HUES6 (cell line): ENCODE data around the gene KCNJ6.
A peak's percentile ranks its signal among the peaks of the same experiment; 100 is the strongest.

Experiments used
- H3K27ac ChIP-seq: 2 replicates; pipeline ENCODE4 v1.7.0; 2013; ENCODE audit warnings: low read depth, mild to moderate bottlenecking, low read length, inconsistent platforms
- H3K27me3 ChIP-seq: 2 replicates; pipeline ENCODE4 v1.6.1; 2013; ENCODE audit warnings: low read length; ENCODE audit not compliant: control insufficient read depth, insufficient read depth
- H3K36me3 ChIP-seq: 2 replicates; pipeline ENCODE4 v1.6.1; 2013; ENCODE audit warnings: low read length; ENCODE audit not compliant: control insufficient read depth, insufficient read depth
- H3K4me1 ChIP-seq: 2 replicates; pipeline ENCODE4 v1.6.1; 2013; ENCODE audit warnings: low read length; ENCODE audit not compliant: control insufficient read depth, insufficient read depth
- H3K4me3 ChIP-seq: 2 replicates; pipeline ENCODE4 v1.5.1; 2013; ENCODE audit warnings: low read depth, low read length
- H3K9ac ChIP-seq: one replicate; pipeline ENCODE4 v1.6.1; 2013; ENCODE audit warnings: mild to moderate bottlenecking, low read length
- H3K9me3 ChIP-seq: 2 replicates; pipeline ENCODE4 v1.6.1; 2013; ENCODE audit warnings: low read depth, low read length; ENCODE audit not compliant: control insufficient read depth, insufficient read depth

Gene KCNJ6

DNA sequence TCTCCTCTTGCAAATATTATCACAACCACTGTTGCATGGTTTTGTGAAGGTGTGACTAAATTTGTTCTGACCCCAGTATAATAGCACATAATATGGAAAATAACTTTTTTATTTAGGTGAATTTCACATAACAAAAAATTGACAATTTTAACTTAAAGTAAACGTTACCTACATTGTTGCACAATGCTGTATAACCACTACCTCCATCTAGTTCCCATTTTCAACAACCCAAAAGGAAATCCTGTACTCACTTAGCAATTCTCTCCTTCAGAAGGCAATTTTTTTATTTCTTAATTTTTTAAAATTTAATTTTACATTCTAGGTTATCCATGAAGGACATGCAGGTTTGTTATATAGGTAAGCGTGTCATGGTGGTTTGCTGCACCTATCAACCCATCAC lies 95.2 kb downstream of the KCNJ6 start:
- no peaks in the 10 kb centered on the region for H3K27me3 ChIP-seq
- H3K4me1 ChIP-seq, result peaks cover 25% of the 10 kb centered on the region
- H3K9ac ChIP-seq, result no peak overlapping the region
- no peaks in the 10 kb centered on the region for H3K36me3 ChIP-seq
- no peak overlapping the region for H3K4me3 ChIP-seq
- H3K9me3 ChIP-seq, result no peaks in the 10 kb centered on the region
- H3K27ac ChIP-seq, result no peak overlapping the region

DNA sequence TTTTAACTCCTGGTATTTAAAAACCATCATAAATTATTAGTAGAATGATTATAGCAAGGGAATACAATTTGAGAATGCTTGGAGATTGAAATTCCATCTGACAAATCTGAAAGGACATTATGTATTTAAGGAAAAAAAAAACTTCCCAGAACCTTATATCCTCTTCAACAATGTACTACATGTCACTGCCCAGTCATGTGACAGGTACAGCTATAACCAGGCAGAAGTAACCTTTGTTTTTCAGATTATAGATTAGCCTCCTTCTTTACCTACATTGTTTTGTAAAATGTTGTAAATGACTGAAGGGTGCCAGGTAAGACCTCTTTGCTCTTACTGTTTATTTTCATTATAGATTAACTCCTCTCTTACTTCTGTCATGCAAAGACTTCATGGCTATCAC lies 96.9 kb downstream of the KCNJ6 start:
- Histone ChIP-seq H3K9me3 (no peaks in the 10 kb centered on the region), H3K27ac (peak overlapping the region; percentile 43; the same call in 1 of the 2 replicates), H3K4me3 (no peak overlapping the region), H3K9ac (no peak overlapping the region), H3K27me3 (no peaks in the 10 kb centered on the region), H3K4me1 (peaks cover 25% of the 10 kb centered on the region), H3K36me3 (no peaks in the 10 kb centered on the region)

DNA sequence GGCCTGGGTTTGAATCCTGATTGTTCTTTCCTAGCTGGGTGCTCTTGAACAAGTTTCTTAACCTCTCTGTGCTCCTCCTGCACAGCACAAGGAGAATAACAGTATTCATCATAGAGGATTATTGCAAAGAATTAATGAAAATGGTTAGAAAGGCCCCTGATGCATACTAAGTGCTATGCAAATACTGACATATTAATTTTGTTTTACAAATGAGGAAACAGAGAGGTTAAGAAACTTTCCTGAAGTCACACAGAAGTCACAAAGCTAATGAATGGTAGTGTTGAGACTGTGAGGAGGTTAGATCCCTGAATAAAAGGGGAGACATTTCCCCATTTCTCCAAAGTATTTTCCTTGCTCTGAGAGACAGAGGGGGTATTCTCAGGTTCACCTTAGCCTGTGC lies 99.0 kb downstream of the KCNJ6 start:
- Histone ChIP-seq H3K9ac (no peak overlapping the region), H3K27me3 (no peaks in the 10 kb centered on the region), H3K4me3 (no peak overlapping the region), H3K9me3 (peaks cover 7% of the 10 kb centered on the region; the same call in 1 of the 2 replicates), H3K27ac (no peak overlapping the region), H3K4me1 (peaks cover 25% of the 10 kb centered on the region), H3K36me3 (no peaks in the 10 kb centered on the region)

DNA sequence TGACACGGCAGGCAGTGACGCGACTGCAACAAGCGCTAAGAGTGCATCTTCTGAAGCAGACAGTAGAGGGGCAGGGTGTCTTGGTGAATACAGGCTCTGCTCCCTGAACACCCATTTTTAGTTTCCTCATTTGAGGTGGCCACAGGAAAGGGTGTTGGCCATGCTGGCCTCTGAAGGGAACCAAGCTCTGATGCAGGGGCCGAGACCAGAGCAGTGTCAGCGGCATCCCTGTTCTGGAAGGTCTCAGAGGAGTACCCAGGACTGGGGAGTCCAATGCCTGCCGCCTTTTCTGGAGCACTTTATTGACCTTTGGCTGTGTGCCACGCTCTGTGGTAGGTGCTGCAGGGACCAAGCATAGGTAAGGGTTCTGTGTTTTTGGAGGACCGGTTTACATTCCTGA lies 100.4 kb downstream of the KCNJ6 start:
- H3K4me3 ChIP-seq, result no peak overlapping the region

DNA sequence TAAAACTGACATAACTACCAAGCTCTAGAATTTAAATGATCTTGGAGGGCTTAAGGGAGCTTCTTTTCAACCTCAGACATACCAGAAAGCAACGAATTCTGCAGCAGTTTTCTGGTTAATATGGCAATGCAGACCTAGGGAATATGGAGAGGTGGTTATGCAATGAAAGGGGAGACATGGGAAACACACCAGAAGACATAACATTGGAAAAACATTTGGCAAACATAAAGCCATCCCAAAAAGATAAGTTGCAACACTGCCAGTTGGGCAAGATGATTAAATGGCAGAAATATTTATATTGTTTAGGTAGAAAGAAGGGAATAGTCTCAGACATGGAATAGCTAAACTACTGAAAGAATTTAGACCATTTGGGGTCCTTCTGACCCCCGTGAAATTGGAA lies 104.5 kb downstream of the KCNJ6 start:
- Histone ChIP-seq H3K4me3 (no peak overlapping the region), H3K9me3 (peaks cover 9% of the 10 kb centered on the region; the same call in 1 of the 2 replicates), H3K27me3 (no peaks in the 10 kb centered on the region), H3K4me1 (no peaks in the 10 kb centered on the region), H3K27ac (no peak overlapping the region), H3K9ac (no peak overlapping the region), H3K36me3 (no peaks in the 10 kb centered on the region)

More for the DNA sequence above, 100.4 kb downstream of the KCNJ6 start:
- Histone ChIP-seq H3K9ac (no peak overlapping the region), H3K4me1 (peaks cover 25% of the 10 kb centered on the region), H3K9me3 (peaks cover 9% of the 10 kb centered on the region; the same call in 1 of the 2 replicates), H3K36me3 (no peaks in the 10 kb centered on the region), H3K27me3 (no peaks in the 10 kb centered on the region), H3K27ac (no peak overlapping the region)

DNA sequence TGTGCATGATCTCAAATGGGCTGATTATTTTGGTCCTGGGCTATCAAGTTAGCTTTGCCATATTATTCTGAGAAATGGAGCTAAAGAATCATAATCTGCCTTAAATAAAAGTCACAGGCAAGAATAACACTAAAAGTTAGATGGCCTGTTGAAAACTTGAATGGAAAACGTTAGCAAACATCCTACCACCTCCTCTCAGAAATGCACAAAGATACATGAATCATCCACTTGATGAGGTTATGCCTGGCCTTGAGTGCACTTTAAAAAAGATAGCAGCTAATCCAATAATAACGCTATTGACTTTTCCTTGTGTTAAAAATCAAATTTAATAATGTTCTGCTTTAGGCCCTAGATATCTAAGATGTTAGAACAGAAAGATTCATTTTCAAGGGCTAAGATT lies 108.0 kb downstream of the KCNJ6 start:
- no peaks in the 10 kb centered on the region for H3K4me1 ChIP-seq
- H3K4me3 ChIP-seq, result no peak overlapping the region
- no peaks in the 10 kb centered on the region for H3K27me3 ChIP-seq
- no peaks in the 10 kb centered on the region for H3K36me3 ChIP-seq
- H3K9me3 ChIP-seq, result peaks cover 9% of the 10 kb centered on the region; the same call in 1 of the 2 replicates
- no peak overlapping the region for H3K27ac ChIP-seq
- H3K9ac ChIP-seq, result no peak overlapping the region

DNA sequence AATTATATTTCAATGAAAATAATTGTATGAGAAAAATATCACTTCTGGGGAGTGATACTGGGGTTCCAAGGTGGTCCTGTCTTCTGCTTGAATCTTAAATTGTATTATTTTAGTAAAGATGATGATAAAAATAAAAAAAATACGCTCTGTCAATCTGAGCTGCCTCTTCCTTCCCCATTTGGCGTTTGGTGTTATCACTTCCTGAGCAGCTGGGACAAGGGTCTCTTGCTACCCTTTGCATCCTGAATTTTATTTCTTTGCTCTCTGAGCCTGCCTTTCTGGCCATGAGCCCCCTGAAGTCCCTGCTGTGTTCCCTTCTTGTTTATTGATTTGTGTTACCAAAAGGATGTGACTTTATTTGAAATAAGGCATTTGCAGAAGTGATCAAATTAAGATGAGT lies 111.0 kb downstream of the KCNJ6 start:
- Histone ChIP-seq H3K36me3 (no peaks in the 10 kb centered on the region), H3K9me3 (no peaks in the 10 kb centered on the region), H3K9ac (no peak overlapping the region), H3K27ac (no peak overlapping the region), H3K27me3 (no peaks in the 10 kb centered on the region), H3K4me3 (no peak overlapping the region), H3K4me1 (no peaks in the 10 kb centered on the region)

DNA sequence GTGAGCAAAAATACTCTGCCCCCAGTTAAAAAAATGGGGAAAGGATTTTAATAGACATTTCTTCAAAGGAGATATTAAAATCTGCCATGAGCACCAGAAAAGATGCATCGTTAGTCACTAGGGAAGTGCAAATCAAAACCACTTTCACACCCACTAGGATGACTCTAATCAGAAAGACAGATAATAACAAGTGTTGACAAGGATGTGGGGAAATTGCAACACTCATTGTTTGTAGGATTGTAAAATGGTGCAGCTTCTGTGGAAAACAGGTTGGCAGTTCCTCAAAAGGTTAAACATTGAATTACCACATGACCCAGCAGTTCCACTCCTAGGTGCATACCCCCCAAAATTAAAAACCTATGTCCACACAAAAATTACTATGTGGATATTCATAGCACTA lies 112.3 kb downstream of the KCNJ6 start:
- Histone ChIP-seq H3K9ac (no peak overlapping the region), H3K4me3 (no peak overlapping the region), H3K4me1 (no peaks in the 10 kb centered on the region), H3K27ac (no peak overlapping the region), H3K36me3 (no peaks in the 10 kb centered on the region), H3K27me3 (no peaks in the 10 kb centered on the region), H3K9me3 (no peaks in the 10 kb centered on the region)

DNA sequence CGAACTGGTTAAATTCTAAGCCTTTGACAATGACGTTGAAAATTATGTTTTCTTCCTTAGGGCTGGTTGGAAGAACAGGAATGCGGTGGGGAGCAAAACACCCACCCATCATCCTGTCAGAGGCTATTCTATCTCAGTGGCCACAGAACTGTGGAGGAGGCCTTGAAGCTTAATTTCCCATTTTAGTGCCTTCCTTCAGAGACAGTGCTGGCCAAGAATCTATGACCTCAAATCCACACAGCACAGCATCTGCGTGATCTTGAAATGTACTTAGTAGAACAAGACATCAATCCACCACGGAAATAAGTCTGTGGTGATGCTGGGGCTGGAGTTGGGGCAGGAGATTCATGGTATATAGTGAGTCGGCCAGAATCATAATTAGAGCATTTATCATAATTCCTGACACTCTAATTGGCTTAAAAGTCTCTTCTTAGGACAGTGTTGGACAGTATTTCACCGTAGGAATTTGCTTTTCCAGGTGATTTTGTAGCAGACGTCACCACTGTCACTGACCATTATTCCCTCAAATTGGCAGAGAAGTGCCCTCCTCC lies 113.1 kb downstream of the KCNJ6 start:
- Histone ChIP-seq H3K27me3 (no peaks in the 10 kb centered on the region), H3K9ac (no peak overlapping the region), H3K4me3 (no peak overlapping the region), H3K4me1 (no peaks in the 10 kb centered on the region), H3K36me3 (no peaks in the 10 kb centered on the region), H3K27ac (no peak overlapping the region), H3K9me3 (no peaks in the 10 kb centered on the region)

DNA sequence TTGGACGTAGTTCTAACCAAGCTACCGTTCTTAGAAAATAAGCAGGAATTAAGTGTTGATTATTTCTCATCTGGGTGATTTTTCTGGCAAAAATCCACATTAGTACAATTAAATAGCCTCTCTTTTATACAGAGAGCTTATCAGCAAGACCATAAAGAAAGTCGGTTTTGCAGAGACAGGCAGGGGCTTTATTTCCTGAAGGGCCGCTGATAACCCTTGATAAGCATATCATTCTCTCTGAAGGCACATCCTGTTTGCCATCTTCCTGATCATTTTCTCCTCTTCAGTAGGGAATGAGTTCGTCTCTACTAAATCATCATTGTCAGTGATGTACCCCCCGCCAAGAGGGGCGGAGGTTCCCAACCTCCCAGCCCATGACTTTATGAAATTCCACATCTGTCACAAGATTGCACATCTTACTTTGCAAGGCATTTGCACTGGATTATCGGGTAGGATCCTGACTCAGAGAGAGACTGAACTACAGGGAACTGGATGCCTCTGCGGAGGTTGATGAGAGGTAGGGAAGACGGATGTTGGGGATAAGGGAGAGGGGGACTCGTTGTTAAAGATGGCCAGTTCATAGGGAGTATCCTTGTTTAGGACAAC lies 115.7 kb downstream of the KCNJ6 start:
- H3K9ac ChIP-seq, result no peak overlapping the region
- no peaks in the 10 kb centered on the region for H3K4me1 ChIP-seq
- no peak overlapping the region for H3K4me3 ChIP-seq
- no peak overlapping the region for H3K27ac ChIP-seq
- no peaks in the 10 kb centered on the region for H3K9me3 ChIP-seq
- no peaks in the 10 kb centered on the region; the same call in 1 of the 2 replicates for H3K27me3 ChIP-seq
- no peaks in the 10 kb centered on the region for H3K36me3 ChIP-seq

DNA sequence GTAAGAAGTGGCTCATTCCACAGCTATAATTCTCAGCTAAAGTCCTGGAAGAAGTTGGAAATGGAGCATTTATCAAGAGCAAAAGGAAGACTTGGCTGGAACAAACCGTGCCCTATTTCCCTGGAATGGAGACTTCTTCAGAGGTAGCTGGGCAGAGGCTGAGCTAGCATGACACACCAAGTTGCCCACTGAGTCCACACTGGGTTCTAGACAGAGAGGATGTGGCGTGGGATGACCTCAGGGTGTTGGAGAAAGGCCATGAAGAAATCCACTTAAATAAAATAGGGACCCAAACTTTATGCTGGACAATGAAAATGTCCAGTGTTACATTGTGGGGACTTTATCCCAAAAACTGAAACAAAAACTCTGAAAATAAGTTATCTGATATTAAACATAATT lies 116.2 kb downstream of the KCNJ6 start:
- no peak overlapping the region for H3K27ac ChIP-seq
- H3K36me3 ChIP-seq, result no peaks in the 10 kb centered on the region
- H3K4me3 ChIP-seq, result no peak overlapping the region
- H3K9me3 ChIP-seq, result no peaks in the 10 kb centered on the region
- no peak overlapping the region for H3K9ac ChIP-seq
- H3K4me1 ChIP-seq, result no peaks in the 10 kb centered on the region
- no peaks in the 10 kb centered on the region; the same call in 1 of the 2 replicates for H3K27me3 ChIP-seq
